HG03060 (cell line): Measurements from ENCODE around the gene ATF3.

Experiments used
- ATAC-seq: cut with Tn5 transposase; IDR thresholded peaks from one replicate; pipeline ENCODE4 v1.9.1; 2021; ENCODE audit warnings: low read depth, moderate number of reproducible peaks; ENCODE audit not compliant: unreplicated experiment

ATF3 gene

DNA sequence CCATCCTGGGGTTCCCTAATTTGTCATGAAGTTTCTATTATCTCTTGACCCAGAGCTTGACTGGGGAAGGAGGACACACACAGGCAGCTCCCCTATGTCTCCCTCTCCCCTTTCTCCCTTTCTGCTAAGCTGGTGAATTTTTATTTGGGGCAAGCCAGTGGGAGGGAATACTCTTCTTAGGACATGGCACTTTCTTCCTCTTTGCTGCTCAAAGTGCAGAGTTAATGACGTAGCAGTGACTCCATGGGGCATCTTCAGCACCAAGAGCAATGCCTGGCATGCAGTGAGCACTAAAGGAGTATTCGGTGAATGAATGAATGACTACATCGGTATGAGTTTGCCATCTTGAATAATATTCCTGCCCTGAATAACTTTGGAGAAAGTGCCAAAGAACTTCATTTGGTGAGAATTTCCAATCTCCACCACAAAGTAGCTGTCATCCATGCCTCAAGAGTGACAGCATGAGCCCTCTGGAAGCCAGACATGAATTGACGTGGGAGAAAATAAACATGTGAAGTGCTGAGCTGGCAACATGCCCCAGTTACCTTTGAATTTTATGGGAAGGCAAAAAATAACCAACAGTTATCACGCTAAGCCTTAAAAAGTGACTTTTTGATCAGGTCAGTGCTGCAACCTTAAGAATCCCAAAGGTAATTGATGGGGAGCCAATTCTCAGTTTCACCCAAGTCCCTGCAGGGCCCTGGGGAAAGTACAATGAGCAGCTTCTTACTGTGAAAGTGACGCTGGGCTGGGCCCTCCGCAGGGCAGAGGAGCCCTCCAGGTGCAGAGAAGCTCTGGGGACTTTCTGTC, 22.1 kb upstream of the ATF3 start:
- ATAC-seq: peak; percentile 86

DNA sequence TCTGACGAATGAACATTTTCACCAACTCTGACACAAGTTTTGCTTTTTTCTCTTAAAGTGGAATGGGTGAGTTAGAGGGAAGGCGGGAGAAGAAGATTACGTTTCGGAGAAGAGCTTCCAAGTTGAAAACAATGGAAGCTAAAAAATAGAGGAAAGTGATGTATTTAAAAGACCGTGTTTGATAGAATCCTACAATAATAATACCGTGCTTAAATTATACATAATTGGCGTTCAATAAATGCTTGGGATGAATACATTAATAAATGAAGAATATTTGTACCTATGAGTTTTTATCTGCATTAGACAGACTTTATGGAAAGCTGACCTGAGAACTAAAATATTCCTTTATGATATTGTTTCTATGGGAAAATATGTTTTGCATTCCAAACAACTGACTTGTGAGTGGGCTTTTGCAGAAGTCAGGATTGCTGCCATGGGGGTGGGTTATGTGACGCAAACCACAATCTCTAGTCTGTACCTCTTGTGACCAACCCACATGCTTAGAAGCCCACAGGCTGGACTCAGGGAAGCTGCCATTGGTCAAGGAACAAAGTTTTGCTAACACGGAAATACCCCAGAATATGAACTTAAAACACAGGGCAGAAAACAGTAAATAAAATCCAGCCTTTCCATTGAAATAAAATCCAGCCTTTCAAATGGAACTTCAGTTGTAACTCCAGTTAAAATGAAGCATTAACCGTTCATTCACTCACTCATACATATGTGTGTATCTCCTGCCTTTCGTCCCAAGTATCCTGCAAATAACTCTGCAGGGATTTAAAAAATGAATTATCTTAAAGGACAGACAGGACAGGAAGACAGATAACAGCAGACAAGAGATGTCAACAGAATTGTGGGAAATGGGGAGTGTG, 21.3 kb upstream of the ATF3 start:
- no peak for ATAC-seq

DNA sequence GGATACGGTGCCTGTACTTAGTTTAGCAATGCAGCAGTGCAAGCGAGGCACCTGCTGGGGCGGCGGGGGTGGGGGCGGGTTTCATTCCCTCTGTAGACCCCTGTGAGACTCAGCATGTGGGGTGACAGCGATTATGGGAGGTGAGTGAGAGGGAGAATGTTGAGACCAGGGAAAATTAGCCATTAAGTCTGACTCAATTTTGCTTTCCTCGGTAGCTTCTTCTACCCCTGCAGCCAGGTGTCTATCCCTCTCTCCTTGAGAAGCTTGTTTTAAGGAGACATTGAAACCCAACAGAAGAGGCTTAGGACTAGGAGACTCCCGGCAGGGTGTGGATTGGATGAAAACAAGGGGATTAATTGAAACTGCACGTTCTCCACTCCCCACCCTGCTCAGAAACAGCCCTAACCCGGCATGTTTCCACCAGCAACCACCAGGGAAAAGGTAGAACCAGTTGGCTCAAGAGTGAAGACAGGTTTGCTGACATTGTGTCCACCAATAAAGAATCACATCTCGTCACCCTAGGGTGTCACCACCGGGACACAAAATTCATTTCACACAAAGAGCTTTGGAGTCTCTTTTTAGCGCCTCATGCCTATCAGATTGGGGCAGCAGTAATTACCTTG, 20.6 kb upstream of the ATF3 start:
- no peak for ATAC-seq

DNA sequence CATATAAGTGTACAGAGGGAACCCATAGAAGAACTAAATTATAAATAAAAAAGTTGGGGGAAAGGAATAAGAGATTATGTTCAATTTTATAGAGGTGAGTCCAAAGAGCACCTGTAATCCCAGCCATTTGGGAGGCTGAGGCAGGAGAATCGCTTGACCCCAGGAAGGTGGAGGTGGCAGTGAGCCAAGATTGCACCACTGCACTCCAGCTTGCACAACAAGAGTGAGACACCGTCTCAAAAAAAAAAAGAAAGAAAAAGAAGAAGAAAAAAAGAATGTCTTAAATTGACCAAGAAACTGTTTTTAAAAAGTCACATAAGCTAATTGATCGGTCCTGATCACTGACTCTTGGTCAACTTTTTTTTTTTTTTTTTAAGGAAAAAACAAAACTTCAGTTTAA, 19.1 kb upstream of the ATF3 start:
- ATAC-seq: no peak

DNA sequence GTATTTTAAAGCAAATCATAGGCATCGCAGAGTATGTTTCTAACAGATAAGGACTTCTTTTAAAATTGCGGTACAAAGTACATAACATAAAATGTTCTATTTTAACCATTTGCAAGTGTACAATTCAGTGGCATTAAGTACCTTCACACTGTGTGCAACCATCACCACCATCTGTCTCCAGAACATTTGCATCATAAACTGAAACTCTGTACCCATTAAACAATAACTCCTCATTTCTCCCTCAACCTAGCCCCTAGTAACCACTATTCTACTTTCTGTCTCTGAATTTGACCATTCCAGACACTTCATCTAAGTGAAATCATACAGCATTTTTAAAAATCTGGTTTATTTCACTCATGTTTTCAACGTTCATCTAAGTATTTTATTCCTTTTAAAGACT, 16.6 kb upstream of the ATF3 start:
- ATAC-seq: no peak

DNA sequence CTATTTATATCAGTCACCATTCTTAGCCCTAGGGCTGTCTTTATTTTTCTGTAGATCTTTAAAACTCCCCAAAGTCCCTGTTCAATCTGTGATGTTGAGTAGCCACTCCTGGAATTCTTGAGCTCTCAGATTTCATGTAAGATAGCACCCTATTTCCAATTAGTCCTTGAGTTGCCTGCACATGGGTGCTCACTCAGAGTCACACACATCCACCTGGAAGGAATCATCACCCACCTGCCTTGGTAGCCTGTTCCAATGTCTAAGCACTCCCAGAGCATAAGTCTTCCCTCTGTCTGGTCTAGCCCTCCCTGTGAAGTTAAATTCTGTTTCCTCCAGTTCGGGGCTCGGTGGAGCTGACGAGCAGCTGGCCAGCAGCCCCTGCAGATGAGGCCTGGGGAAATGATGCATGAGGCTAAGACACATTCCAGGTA, 14.7 kb upstream of the ATF3 start:
- no peak for ATAC-seq

DNA sequence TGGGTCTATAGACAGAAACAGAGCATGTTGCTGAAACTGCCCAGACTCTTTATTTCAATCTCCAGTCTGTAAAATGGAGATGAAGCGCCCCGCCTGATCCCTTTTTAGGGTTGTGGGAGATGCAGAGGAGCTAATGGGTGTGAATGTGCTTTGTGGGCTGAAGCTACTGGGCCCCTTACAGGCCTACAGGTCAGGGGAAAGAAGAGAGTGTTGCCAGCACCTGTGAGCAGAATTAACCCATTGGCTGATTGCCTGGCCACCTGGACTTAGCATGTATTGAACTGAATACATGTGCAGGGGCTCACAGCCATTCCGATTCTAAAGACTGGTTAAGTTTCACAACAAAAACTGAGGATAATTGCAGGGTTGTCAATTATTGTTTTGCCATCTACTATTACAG, 13.9 kb upstream of the ATF3 start:
- no peak for ATAC-seq

DNA sequence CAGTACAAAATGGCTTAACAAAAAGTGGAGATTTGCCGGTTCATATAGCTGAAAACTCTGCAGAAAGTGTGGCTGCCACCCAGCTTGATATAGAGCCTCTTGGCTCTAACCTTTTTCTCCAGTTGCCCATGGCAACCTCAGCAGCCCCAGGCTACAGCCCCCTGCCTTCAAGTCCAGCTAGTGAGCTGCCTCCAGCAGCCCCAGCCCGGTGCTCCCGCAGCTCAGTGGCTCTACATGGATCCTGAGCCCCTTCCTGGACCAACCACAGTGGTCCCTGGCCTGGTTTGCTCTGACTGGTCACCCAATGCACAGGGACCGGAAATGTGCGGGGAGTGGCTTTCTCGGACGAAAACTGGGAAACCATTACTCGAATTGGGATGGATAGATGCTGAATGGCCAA, 13.3 kb upstream of the ATF3 start:
- no peak for ATAC-seq

DNA sequence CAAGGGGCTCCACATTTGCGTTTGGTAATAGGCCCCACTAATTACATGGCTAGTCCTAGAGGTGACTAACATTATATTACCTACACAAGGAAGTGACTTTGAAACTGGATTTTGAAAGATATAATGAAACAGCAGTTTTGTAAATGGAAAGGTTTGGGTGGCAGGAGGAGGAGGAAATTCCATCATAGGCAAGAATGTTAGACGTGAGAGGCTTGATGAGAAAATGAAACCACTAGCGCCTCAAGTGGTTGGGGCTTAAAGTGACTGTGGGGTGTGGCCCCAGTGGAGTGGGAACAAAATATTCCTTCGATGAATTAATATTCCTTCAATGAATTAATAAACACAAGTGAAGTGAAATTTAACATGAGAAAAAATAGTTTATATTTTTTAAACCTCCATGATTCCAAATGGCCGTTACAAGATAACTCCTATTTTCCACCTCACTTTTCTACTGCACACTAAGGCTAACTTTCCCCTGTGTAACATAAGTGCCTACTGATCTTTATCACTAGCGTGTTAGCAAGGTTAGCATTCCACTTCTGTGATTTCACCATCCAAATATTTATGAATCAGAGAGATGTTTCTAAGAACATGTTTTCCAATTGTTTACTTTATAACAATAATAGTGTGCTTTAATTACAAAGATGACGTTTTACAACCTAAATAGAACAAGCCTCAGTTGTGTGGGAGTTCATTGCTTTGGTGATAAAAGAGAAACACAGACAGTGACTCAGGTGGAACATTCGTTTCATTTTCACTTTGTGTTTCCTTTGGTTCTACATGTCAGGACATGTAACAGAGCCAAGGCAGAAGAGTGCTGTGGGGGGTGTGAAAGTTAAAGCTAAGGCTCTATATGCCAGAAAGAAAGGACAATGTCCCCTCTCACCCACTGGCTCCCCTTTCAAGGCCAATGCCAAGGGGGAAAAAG, 12.5 kb upstream of the ATF3 start:
- ATAC-seq: peak; percentile 91

DNA sequence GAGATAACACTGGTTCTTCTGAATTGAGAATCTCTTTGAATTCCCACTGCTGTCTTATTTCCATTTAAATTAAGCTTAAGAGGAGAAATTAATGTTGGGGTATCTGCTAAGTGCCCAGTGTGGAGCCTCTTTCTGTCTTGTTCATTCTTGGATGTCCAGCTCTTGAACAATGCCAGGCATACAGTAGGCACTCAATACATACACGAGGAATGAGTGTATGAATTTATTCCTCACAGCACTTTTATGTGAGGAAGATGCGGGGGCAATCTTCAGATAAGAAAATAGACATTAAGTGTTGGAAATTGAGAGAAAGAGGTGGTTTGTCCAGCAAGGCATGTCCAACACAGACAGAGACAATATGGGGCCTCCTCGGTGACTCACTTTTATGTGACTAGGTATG, 11.8 kb upstream of the ATF3 start:
- ATAC-seq: no peak

DNA sequence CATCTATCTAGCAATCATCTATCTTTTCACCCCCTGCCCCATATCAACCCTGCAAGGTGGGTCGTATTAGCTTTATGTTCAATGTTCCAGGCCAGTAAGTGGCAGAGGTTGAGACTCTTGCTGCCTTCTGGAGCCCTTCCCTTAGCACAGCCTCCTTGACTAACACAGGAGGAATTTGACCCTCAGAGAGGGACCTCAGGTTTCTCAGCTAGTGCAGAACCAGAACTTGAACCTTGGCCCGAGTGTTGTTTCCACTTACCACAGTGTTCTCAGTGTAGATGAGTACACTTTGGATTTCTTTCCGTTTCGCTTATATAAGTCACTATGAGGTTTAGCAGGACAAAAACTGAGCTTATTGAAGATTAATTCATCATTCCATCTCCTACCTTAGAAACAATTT, 11.1 kb upstream of the ATF3 start:
- no peak for ATAC-seq

DNA sequence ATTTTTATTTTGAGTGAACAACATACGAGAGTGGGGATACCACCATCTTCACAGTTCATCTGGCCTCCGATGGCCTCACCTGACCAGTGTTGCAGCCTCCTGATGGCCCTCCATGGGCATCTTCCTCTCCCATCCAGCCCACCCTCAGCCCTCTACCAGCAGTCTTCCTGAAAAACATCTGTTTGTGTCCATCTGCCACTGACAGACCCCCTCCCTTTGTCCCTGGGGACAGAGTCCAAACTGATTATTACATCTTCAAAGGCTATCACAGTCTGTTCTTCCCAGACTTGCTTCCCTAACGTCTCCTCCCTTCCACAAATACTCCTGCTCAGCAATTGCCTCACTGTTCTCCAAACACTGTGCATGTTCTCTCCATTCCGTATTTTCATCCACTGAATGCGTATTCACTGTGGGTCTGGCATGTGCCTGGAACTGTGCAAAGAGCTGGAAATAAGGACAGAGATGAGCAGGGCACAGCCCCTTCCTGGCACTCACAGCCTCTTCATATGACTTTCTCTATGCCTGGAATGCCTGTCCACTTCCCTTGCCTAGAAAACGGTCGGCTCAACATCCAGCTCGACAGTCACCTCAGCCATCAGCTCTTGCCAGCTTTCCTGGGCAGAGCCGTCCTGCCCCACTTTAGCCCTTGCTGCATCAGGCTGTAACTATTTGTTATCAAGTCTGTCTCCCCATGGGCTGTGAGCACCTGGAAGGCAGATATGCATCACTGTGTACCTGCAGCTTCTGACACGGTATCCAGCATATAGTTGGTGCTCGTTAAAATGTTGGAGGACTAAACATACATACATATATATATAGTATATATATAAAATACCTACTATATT, 8.3 kb upstream of the ATF3 start:
- ATAC-seq: no peak

DNA sequence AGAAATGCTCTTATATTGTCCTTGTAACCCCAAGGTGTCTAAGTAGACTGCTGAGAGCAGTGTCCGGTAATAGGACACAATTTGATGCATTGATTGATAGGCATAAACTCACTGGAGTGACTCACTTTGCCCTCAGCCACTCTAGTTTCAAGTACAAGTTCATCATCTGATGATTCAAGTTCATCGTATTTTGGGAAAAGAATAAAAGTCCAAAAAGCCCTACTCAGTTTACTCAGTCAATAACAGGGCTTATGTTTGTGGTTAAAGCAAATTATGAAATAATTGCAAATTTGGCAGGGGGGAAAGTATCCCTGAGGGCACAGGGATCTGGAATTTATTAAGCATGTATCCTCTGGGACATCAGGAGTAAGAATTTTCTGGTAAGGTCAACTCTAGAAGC, 7.6 kb upstream of the ATF3 start:
- ATAC-seq: no peak

DNA sequence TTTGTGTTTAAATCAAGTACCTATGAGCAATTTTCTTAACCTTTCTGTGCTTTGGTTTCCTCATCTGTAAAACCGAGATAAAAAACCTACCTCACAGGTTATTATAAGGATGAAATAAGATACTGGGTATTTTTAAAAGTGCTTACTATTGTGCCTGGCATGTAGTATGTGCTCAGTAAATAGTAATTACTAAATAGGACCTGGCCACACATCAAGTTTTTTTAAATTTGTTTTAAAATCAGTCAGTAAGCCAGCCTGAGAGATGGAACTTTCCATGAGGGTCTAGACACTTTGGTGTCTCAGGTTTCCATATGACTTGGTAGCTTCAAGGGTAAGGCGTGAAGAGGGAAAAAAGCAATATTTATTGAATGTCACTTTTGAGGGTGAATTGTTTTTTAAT, 7.0 kb upstream of the ATF3 start:
- no peak for ATAC-seq

DNA sequence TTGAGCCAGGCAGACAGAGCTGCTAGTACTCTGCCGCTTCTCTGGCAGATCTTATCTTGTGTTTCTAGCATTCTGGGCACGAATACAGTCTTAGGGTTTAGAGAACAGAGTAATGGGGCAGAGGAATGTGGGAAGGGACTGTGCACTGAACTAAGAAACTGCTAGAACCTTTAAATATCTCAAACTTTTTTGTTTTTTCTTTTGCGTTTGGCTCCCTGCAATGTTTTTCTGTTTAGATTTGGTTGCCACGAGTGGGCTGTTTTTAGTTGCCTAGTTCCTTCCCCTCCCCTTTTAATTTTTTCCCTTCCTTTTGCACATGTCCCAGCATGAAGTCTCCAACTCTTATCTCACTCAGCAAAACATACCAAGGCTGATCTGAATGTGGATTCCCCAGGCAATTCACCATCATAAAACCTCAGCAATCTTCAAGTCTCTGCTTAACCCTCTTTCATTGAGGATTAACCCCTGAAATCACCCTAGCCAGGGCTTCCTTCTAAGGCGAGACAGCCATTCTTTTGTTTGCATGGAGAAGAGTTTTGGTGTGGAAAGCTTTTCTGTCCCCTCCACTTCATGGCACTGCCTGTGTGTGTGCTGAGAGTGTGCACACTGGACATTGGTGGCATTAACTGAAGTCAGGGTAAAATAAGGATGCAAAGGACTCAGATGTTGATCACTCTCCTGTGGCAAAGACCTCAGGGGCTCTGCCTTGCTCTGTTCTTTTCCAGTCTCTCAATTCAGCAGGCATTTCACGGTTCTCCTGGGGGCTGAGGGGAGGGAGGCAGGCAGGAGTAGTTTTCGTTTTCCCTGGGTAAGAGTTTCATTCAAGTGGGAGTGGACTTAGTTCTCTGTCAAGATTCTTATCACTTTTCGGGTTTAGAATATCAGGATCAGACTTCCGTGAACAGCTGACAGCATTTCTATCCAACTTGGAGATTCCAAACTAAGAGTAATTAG, 2.8 kb upstream of the ATF3 start:
- no peak for ATAC-seq

DNA sequence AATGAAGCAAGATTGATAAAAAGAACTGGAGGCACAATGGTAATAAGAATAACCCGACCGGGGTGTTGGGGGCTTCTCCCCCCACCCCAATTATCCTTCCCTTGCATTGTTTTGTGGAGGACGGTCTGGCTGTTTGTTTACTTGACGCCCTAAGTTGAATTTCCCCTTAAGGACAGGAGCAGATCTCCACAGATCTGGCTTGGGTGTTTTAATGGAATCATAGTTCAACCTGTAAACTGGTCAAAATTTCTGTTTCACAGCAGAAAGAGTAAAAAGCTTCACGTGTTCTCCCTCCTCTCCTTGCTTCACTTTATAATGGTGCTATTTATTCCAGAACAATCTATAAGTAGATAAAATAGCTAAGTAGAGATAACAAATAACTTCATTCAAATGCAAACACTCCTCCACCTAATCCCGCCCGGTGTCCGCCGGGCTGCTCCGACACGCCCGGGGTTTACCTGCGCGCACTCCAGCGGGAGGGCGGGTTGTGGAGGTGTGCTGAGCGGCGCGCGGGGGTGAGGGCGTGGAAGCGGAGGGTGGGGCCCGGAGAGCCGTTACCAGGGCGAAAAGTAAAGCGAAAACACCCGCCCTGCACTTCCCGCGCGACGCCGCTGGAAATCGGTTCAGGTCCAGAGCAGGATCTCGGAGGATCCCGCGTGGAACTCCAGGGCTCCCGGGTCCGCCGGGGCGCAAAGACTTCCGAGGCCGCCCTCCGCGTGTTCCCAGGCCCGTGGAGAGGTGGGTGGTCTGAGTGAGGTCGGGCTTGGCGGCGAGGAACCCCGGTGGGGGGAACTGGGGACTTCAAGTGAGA, 2.0 kb upstream of the ATF3 start:
- ATAC-seq: no peak

DNA sequence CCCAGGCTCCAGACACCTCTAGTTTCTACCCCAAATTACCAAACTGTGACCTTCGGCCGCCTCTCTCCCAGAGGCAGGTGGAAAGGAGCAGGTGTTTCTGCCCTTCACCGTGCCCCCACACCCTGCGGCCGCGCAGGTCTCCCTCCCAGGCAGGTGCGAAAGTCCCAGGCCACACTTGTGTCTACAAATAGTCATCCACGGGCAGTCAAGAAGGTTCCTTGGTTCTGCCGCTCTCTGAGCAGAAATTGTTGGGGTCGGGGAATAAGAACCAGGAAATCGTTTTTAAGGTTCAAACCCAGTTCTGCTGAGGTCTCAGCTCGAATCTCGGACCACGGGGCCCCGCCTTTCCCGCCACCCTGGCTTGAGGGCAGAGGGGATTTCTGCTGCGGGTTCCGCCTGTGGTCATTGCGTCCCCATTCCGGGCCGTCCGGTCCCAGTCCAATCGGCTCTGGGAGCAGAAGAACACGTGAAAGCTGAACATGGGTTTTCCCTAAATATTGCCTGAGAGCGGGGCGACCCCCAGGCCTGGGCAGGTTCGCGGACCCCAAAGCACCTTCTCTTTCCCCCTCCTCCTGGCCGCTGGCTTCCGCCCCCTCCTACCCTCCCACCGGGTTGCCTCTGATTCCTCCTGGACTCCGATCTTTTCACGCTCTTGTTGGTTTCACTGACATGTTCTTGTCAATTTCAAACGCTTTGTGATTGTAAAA, 1.2 kb upstream of the ATF3 start:
- no peak for ATAC-seq
